ENCODE data around the gene VPS8.

DNA sequence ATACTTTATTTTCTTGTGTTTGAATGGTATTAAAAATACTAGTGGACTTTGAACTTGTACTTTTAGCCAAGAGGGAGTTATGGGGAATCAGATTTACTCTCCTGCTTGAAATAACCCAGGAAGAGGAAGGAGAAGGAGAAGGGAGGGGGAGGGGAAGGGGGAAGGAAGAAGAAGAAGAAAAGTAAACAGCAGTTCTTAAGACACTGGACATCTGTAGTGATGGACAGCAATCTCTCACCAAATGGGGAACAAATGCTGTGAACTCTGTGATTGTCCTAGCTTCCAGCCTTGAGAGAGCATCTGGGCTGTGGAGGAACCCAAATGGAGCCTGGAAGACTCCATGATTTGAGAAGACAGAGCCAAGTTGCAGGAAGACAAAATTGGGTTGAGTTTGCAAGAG is 52.0 kb downstream of the VPS8 start:
- no peak for TF ChIP-seq POLR2A (IDR thresholded peaks at IDR 0.05)
- TF ChIP-seq, protein P1, sequence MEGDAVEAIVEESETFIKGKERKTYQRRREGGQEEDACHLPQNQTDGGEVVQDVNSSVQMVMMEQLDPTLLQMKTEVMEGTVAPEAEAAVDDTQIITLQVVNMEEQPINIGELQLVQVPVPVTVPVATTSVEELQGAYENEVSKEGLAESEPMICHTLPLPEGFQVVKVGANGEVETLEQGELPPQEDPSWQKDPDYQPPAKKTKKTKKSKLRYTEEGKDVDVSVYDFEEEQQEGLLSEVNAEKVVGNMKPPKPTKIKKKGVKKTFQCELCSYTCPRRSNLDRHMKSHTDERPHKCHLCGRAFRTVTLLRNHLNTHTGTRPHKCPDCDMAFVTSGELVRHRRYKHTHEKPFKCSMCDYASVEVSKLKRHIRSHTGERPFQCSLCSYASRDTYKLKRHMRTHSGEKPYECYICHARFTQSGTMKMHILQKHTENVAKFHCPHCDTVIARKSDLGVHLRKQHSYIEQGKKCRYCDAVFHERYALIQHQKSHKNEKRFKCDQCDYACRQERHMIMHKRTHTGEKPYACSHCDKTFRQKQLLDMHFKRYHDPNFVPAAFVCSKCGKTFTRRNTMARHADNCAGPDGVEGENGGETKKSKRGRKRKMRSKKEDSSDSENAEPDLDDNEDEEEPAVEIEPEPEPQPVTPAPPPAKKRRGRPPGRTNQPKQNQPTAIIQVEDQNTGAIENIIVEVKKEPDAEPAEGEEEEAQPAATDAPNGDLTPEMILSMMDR (IDR thresholded peaks at IDR 0.05): no peak

Measured in esophagus squamous epithelium (tissue), 4 donors.